ENCODE measurements around the gene AACS. TPM values are rescaled to one million over a fixed set of nuclear protein-coding genes. Genes with fewer than 3 reads are reported as not detected.

Gene AACS
- total and polyA plus RNA-seq, 2 of the 8 experiments (the other 6 are each of a cell fraction or from before 2014, with no cell fraction given): 51.9 to 52.4 TPM

GRCh38 chr12:125114365-125115141 lies 49.3 kb downstream of the AACS start (continued):
- no peak for TF ChIP-seq CTBP2 (IDR thresholded peaks at IDR 0.05; ENCODE audit: borderline replicate concordance, insufficient read depth, insufficient read length, low read length)
- no peak for TF ChIP-seq ZNF274 (IDR thresholded peaks at IDR 0.05; ENCODE audit: borderline replicate concordance, extremely low read depth, low read length)
- TF ChIP-seq USF2 (IDR thresholded peaks at IDR 0.05; ENCODE audit: low read length): no peak
- TF ChIP-seq CHD1 (IDR thresholded peaks at IDR 0.05; ENCODE audit: low read depth, low read length): no peak
- no peak for TF ChIP-seq KDM5A (IDR thresholded peaks at IDR 0.05; ENCODE audit: low read length)
- TF ChIP-seq SIN3A (conservative IDR thresholded peaks at IDR 0.05 in 1 of 2, IDR thresholded peaks at IDR 0.05 in 1 of 2; ENCODE audit: low read depth in 1 of 2, low read length in 2 of 2): no peak
- TF ChIP-seq SUZ12 (IDR thresholded peaks at IDR 0.05; ENCODE audit: low read length): no peak
- TF ChIP-seq EP300 (IDR thresholded peaks at IDR 0.05; ENCODE audit: borderline replicate concordance in 1 of 2, low read depth in 2 of 2, low read length in 2 of 2): no peak
- no peak for TF ChIP-seq TCF12 (IDR thresholded peaks at IDR 0.05; ENCODE audit: low read depth, low read length)
- no peak for TF ChIP-seq RXRA (IDR thresholded peaks at IDR 0.05; ENCODE audit: insufficient read depth, low read depth, low read length)

All from H1 (cell line).